NB4 (cell line): ENCODE data around the gene MND1.

Experiments
- MAX ChIP-seq: IDR thresholded peaks from 2 replicates; pipeline ENCODE4 v1.6.1; 2011; ENCODE audit warnings: low read depth, low read length
- MYC ChIP-seq: IDR thresholded peaks from 2 replicates; pipeline ENCODE4 v1.6.1; 2011; ENCODE audit warnings: low read depth, low read length
- POLR2A ChIP-seq: IDR thresholded peaks from 2 replicates; pipeline ENCODE4 v1.6.1; 2011; ENCODE audit warnings: mild to moderate bottlenecking; ENCODE audit not compliant: insufficient read length; ENCODE audit errors: extremely low read depth
- TF ChIP-seq, protein P1 (sequence below): IDR thresholded peaks from one replicate; pipeline ENCODE4 v1.5.1; 2012; ENCODE audit warnings: low read depth, low read length

DNA sequence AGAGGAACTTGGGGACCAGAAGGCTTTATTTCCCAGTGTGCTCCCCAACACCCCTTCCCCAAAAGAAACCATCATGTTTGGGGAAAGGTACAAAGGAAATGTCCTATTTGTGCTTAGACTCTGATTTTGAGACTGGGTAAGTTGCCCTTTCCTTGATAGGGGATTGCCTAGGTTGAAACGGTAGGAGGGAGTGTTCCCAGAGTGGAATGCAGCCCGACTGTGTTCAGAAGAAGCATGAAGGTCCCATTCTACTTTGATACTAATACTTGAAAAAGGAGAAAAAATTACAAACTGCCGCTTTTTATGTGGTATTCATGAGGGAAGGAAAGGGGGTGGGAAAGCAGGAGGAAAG lies 89.2 kb downstream of the MND1 start:
- TF ChIP-seq, protein P1, sequence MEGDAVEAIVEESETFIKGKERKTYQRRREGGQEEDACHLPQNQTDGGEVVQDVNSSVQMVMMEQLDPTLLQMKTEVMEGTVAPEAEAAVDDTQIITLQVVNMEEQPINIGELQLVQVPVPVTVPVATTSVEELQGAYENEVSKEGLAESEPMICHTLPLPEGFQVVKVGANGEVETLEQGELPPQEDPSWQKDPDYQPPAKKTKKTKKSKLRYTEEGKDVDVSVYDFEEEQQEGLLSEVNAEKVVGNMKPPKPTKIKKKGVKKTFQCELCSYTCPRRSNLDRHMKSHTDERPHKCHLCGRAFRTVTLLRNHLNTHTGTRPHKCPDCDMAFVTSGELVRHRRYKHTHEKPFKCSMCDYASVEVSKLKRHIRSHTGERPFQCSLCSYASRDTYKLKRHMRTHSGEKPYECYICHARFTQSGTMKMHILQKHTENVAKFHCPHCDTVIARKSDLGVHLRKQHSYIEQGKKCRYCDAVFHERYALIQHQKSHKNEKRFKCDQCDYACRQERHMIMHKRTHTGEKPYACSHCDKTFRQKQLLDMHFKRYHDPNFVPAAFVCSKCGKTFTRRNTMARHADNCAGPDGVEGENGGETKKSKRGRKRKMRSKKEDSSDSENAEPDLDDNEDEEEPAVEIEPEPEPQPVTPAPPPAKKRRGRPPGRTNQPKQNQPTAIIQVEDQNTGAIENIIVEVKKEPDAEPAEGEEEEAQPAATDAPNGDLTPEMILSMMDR: no peak
- TF ChIP-seq MYC: no peak
- no peak for TF ChIP-seq POLR2A
- TF ChIP-seq MAX: no peak
